D721Med (cell line): ENCODE results near the gene ALLC.
"Not testable (repeated sequence)": the region's sequence is repeated elsewhere in the genome, so short reads cannot be mapped to it uniquely, and the experiment has no call there.

Experiments
- DNase-seq: peaks from one replicate; pipeline ENCODE4 v3.0.0; 2011; ENCODE audit warnings: low spot score; ENCODE audit not compliant: insufficient read length
- FAIRE-seq: peaks from 2 replicates; lab custom pipeline; 2011; peaks lifted over from hg19 to GRCh38; lab: Jason Lieb, UNC
- CTCF ChIP-seq: IDR thresholded peaks from 2 replicates; pipeline ENCODE4 v1.5.1; 2012; ENCODE audit warnings: mild to moderate bottlenecking, control low read depth; ENCODE audit not compliant: insufficient read depth; ENCODE audit errors: missing control alignments

ALLC gene

GRCh38 chr2:3613524-3613905 lies 44.5 kb upstream of the ALLC start:
- FAIRE-seq (no peak), DNase-seq (no peak)
- TF ChIP-seq CTCF: no peak

- peak; percentile 16 for FAIRE-seq
- not testable (repeated sequence) for DNase-seq
These were observed 43.3 kb upstream of the ALLC start for GRCh38 chr2:3614743-3615142.

GRCh38 chr2:3615541-3616200 lies 42.3 kb upstream of the ALLC start:
- not testable (repeated sequence) for FAIRE-seq, DNase-seq

- DNase-seq, FAIRE-seq: not testable (repeated sequence)
These were observed 41.4 kb upstream of the ALLC start for GRCh38 chr2:3616435-3617197.

- DNase-seq: no peak
- FAIRE-seq: no peak
- TF ChIP-seq CTCF: no peak
These were observed 40.7 kb upstream of the ALLC start for GRCh38 chr2:3617198-3617890.

- FAIRE-seq: no peak
- DNase-seq: no peak
- TF ChIP-seq CTCF: no peak
These were observed 39.6 kb upstream of the ALLC start for GRCh38 chr2:3618367-3618766.

GRCh38 chr2:3619033-3619432 lies 39.0 kb upstream of the ALLC start:
- no peak for FAIRE-seq
- TF ChIP-seq CTCF: no peak
- no peak for DNase-seq

- FAIRE-seq, DNase-seq: not testable (repeated sequence)
These were observed 38.3 kb upstream of the ALLC start for GRCh38 chr2:3619661-3620060.

GRCh38 chr2:3620834-3621233 lies 37.2 kb upstream of the ALLC start:
- DNase-seq (no peak), FAIRE-seq (no peak)
- no peak for TF ChIP-seq CTCF
